Measurements from ENCODE around the gene EGFLAM. TPM values are rescaled to one million over a fixed set of nuclear protein-coding genes. Genes with fewer than 3 reads are reported as not detected.
"Not testable (repeated sequence)": the region's sequence is repeated elsewhere in the genome, so short reads cannot be mapped to it uniquely, and the experiment has no call there.

Gene EGFLAM
- polyA plus RNA-seq, 1 donor from 2014 or later = not detected

DNA sequence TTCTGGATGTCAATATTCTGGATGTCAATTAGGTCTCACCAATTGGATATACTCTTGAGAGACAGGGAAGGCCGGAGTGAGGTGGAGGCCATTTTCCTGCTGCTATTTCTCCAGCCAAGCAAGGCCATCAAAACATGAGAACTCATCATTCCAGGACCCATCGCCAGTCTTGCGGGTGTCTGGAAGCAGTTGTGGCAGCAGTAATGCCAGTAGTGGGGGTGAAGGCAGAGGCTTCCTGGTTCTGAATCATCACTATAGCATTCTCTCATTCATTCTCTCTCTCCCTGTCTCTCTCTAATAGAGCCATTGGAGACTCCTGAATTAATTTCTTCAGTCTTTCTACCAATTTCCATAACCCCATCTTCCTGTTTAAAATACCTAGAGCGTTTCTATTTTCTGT is 71.8 kb downstream of the EGFLAM start:
- Histone ChIP-seq H3K4me2 (ENCODE audit: low read length) (no peak overlapping the region), H3K27me3 (ENCODE audit: insufficient read depth, low read depth, low read length) (no peaks in the 10 kb centered on the region), H3K9me3 (ENCODE audit: low read length) (no peaks in the 10 kb centered on the region), H3K79me2 (replicated peaks; ENCODE audit: insufficient read depth, low read length) (no peaks in the 10 kb centered on the region), H3K36me3 (ENCODE audit: insufficient read depth, low read length) (no peaks in the 10 kb centered on the region), H2AFZ (ENCODE audit: low read depth, low read length) (no peak overlapping the region), H3F3A (ENCODE audit: insufficient read depth, low read length, poor library complexity, severe bottlenecking) (no peaks in the 10 kb centered on the region), H3K27ac (ENCODE audit: low read length) (no peak overlapping the region), H3K9me2 (ENCODE audit: insufficient read depth, low read length) (no peaks in the 10 kb centered on the region), H3K9ac (ENCODE audit: low read length) (no peak overlapping the region), H3K4me3 (ENCODE audit: low read length) (no peak overlapping the region), H4K20me1 (ENCODE audit: insufficient read depth) (no peaks in the 10 kb centered on the region)
- no peak for TF ChIP-seq RAD21 (conservative IDR thresholded peaks at IDR 0.05)
- no peak for TF ChIP-seq SMC3 (conservative IDR thresholded peaks at IDR 0.05; ENCODE audit: poor library complexity)
- TF ChIP-seq POLR2AphosphoS5 (IDR thresholded peaks at IDR 0.05) = no peak
- TF ChIP-seq TAF1 (IDR thresholded peaks at IDR 0.05; ENCODE audit: low read depth) = no peak
- TF ChIP-seq, protein P1, sequence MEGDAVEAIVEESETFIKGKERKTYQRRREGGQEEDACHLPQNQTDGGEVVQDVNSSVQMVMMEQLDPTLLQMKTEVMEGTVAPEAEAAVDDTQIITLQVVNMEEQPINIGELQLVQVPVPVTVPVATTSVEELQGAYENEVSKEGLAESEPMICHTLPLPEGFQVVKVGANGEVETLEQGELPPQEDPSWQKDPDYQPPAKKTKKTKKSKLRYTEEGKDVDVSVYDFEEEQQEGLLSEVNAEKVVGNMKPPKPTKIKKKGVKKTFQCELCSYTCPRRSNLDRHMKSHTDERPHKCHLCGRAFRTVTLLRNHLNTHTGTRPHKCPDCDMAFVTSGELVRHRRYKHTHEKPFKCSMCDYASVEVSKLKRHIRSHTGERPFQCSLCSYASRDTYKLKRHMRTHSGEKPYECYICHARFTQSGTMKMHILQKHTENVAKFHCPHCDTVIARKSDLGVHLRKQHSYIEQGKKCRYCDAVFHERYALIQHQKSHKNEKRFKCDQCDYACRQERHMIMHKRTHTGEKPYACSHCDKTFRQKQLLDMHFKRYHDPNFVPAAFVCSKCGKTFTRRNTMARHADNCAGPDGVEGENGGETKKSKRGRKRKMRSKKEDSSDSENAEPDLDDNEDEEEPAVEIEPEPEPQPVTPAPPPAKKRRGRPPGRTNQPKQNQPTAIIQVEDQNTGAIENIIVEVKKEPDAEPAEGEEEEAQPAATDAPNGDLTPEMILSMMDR (IDR thresholded peaks at IDR 0.05; ENCODE audit: poor library complexity, severe bottlenecking) = no peak
- no peak for TF ChIP-seq EZH2 (IDR thresholded peaks at IDR 0.05; ENCODE audit: borderline replicate concordance, insufficient read depth, low read length, poor library complexity, severe bottlenecking)
- TF ChIP-seq EP300 (conservative IDR thresholded peaks at IDR 0.05; ENCODE audit: poor library complexity, severe bottlenecking) = no peak
- TF ChIP-seq, protein P2, sequence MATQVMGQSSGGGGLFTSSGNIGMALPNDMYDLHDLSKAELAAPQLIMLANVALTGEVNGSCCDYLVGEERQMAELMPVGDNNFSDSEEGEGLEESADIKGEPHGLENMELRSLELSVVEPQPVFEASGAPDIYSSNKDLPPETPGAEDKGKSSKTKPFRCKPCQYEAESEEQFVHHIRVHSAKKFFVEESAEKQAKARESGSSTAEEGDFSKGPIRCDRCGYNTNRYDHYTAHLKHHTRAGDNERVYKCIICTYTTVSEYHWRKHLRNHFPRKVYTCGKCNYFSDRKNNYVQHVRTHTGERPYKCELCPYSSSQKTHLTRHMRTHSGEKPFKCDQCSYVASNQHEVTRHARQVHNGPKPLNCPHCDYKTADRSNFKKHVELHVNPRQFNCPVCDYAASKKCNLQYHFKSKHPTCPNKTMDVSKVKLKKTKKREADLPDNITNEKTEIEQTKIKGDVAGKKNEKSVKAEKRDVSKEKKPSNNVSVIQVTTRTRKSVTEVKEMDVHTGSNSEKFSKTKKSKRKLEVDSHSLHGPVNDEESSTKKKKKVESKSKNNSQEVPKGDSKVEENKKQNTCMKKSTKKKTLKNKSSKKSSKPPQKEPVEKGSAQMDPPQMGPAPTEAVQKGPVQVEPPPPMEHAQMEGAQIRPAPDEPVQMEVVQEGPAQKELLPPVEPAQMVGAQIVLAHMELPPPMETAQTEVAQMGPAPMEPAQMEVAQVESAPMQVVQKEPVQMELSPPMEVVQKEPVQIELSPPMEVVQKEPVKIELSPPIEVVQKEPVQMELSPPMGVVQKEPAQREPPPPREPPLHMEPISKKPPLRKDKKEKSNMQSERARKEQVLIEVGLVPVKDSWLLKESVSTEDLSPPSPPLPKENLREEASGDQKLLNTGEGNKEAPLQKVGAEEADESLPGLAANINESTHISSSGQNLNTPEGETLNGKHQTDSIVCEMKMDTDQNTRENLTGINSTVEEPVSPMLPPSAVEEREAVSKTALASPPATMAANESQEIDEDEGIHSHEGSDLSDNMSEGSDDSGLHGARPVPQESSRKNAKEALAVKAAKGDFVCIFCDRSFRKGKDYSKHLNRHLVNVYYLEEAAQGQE (IDR thresholded peaks at IDR 0.05; ENCODE audit: borderline replicate concordance) = no peak
- TF ChIP-seq MXI1 (conservative IDR thresholded peaks at IDR 0.05; ENCODE audit: poor library complexity, severe bottlenecking) = no peak

DNA sequence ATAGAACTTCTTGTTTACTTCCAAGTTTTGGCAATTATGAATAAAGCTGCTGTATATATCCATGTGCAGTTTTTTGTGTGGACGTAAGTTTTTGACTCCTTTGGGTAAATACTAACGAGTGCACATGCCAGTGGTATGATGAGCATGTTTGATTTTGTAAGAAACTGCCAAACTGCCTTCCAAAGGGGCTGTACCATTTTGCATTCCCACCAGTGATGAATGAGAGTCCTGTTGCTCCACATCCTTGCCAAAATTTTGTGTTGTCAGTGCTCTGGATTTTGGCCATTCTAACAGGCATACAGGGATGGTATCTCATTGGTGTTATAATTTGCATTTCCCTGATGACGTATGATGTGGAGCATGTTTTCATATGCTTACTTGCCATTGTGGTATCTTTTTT is 73.5 kb downstream of the EGFLAM start:
- Histone ChIP-seq H3K27me3 (ENCODE audit: insufficient read depth, low read depth, low read length) (no peaks in the 10 kb centered on the region), H3K79me2 (replicated peaks; ENCODE audit: insufficient read depth, low read length) (no peaks in the 10 kb centered on the region), H3K9ac (ENCODE audit: low read length) (no peak overlapping the region), H3K36me3 (ENCODE audit: insufficient read depth, low read length) (no peaks in the 10 kb centered on the region), H3K9me3 (ENCODE audit: low read length) (no peaks in the 10 kb centered on the region), H3K4me2 (ENCODE audit: low read length) (no peak overlapping the region), H3F3A (ENCODE audit: insufficient read depth, low read length, poor library complexity, severe bottlenecking) (no peaks in the 10 kb centered on the region), H3K4me3 (ENCODE audit: low read length) (no peak overlapping the region), H3K9me2 (ENCODE audit: insufficient read depth, low read length) (no peaks in the 10 kb centered on the region), H2AFZ (ENCODE audit: low read depth, low read length) (no peak overlapping the region), H4K20me1 (ENCODE audit: insufficient read depth) (no peaks in the 10 kb centered on the region), H3K27ac (ENCODE audit: low read length) (no peak overlapping the region)
- TF ChIP-seq MXI1 (conservative IDR thresholded peaks at IDR 0.05; ENCODE audit: poor library complexity, severe bottlenecking) = no peak
- TF ChIP-seq RAD21 (conservative IDR thresholded peaks at IDR 0.05) = no peak

DNA sequence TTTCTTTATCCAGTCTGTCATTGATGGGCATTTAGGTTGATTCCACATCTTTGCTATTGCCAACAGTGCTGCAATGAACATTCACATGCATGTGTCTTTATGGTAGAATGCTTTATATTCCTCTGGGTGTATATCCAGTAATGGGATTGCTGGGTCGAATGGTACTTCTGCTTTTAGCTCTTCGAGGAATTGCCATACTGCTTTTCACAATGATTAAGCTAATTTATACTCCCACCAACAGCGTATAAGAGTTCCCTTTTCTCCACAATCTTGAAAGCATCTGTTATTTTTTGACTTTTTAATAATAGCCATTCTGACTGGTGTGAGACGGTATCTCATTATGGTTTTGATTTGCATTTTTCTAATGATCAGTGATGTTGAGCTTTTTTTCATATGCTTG is 74.8 kb downstream of the EGFLAM start:
- not testable (repeated sequence) for H4K20me1 ChIP-seq (ENCODE audit: insufficient read depth); H2AFZ ChIP-seq (ENCODE audit: low read depth, low read length); H3K79me2 ChIP-seq (replicated peaks; ENCODE audit: insufficient read depth, low read length); H3K4me3 ChIP-seq (ENCODE audit: low read length); H3K9ac ChIP-seq (ENCODE audit: low read length); H3K27me3 ChIP-seq (ENCODE audit: insufficient read depth, low read depth, low read length); H3K9me2 ChIP-seq (ENCODE audit: insufficient read depth, low read length); H3F3A ChIP-seq (ENCODE audit: insufficient read depth, low read length, poor library complexity, severe bottlenecking); H3K27ac ChIP-seq (ENCODE audit: low read length); H3K36me3 ChIP-seq (ENCODE audit: insufficient read depth, low read length); H3K9me3 ChIP-seq (ENCODE audit: low read length); H3K4me2 ChIP-seq (ENCODE audit: low read length)

Measured in neural cell (in vitro differentiated cells).